ENCODE measurements around the gene SMU1. TPM values are rescaled to one million over a fixed set of nuclear protein-coding genes. Genes with fewer than 3 reads are reported as not detected.

The SMU1 gene
- total and polyA plus RNA-seq, 2 of the 13 experiments (the other 11 are each of a cell fraction or from before 2014, with no cell fraction given), result 12.9 to 36.6 TPM

DNA sequence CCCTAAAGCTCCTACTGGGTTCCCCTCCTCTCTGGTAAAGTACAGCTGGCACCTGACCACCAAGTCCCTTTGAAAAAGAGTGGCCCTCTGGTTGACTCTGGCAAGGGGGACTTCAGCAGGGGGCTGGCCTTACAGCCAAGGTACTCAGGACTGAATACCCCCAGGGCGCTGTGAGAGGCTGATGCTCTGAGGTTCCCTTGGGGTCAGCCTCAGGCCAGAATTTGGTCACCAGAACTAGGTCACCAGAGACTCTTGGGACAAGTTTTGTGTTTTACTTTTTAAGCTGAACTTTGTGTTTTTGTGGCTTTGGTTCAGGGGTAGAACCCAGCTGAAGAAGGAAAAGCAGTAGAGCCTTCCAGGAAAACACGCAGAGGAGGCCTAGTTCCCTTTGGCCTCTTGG lies 23.3 kb upstream of the SMU1 start:
- no peaks in the 10 kb centered on the region for H3K79me2 ChIP-seq (ENCODE audit: insufficient read depth, low read length)
- POLR2A ChIA-PET, result no interaction called here
- H3K4me3 ChIP-seq (replicated peaks in 1 of 3; ENCODE audit: insufficient read depth in 1 of 3, low read depth in 2 of 3, low read length in 3 of 3), result no peak overlapping the region
- no peaks in the 10 kb centered on the region for H4K20me1 ChIP-seq (ENCODE audit: insufficient read depth, low read length)
- DNase-seq (ENCODE audit: low spot score), result no peak
- H3K36me3 ChIP-seq (replicated peaks in 1 of 2; ENCODE audit: control insufficient read depth in 1 of 2, insufficient read depth in 2 of 2, low read length in 2 of 2), result no peaks in the 10 kb centered on the region
- intact Hi-C loops (cut with micrococcal nuclease; ENCODE audit: unreplicated experiment), result loop anchor here (5.0 kb wide), 1 partner anchor 78 kb away; no protein-coding TSS in a partner anchor
- no peak overlapping the region for H2AFZ ChIP-seq (ENCODE audit: low read length)
- H3K9me3 ChIP-seq (ENCODE audit: low read length), result no peaks in the 10 kb centered on the region
- CTCF ChIA-PET (ENCODE audit: low intra/inter-chr PET ratio, low total read pairs), result no interaction called here
- BruUV-seq (replicated peaks), result no TSS peak
- H3K4me1 ChIP-seq (ENCODE audit: insufficient read depth, low read length), result peaks cover 15% of the 10 kb centered on the region; the same call in 1 of the 2 replicates
- WGBS (ENCODE audit: low lambda C conversion rate), result 64% methylated on average over 1 of the region's 2 CpGs
- in situ Hi-C loops (cut with HindIII; ENCODE audit: extremely low pct_ligation_motif_present, low pct_unique_long_range_greater_than_20kb), result no loop called here
- no peak overlapping the region for H3K27ac ChIP-seq (ENCODE audit: extremely low read length, insufficient read depth, low read length)
- TF ChIP-seq GFI1 (CRISPR knock-in tag; IDR thresholded peaks at IDR 0.05; ENCODE audit: borderline replicate concordance) (no peak), ZNF513 (CRISPR knock-in tag; conservative IDR thresholded peaks at IDR 0.05) (no peak), ZBTB7B (CRISPR knock-in tag; IDR thresholded peaks at IDR 0.05) (no peak), SNRNP70 (IDR thresholded peaks at IDR 0.05; ENCODE audit: low read depth, low read length) (no peak), ZNF616 (CRISPR knock-in tag; IDR thresholded peaks at IDR 0.05; ENCODE audit: low read depth) (no peak), MTF1 (CRISPR knock-in tag; IDR thresholded peaks at IDR 0.05) (no peak), IKZF5 (CRISPR knock-in tag; IDR thresholded peaks at IDR 0.05) (no peak), ZNF468 (CRISPR knock-in tag; IDR thresholded peaks at IDR 0.05) (no peak), ZNF704 (CRISPR knock-in tag; IDR thresholded peaks at IDR 0.05; ENCODE audit: borderline replicate concordance) (no peak), CENPX (CRISPR knock-in tag; IDR thresholded peaks at IDR 0.05) (no peak), CHCHD3 (CRISPR knock-in tag; IDR thresholded peaks at IDR 0.05) (no peak), SUZ12 (IDR thresholded peaks at IDR 0.05; ENCODE audit: low read depth, low read length) (no peak)
- TF ChIP-seq, protein P1, sequence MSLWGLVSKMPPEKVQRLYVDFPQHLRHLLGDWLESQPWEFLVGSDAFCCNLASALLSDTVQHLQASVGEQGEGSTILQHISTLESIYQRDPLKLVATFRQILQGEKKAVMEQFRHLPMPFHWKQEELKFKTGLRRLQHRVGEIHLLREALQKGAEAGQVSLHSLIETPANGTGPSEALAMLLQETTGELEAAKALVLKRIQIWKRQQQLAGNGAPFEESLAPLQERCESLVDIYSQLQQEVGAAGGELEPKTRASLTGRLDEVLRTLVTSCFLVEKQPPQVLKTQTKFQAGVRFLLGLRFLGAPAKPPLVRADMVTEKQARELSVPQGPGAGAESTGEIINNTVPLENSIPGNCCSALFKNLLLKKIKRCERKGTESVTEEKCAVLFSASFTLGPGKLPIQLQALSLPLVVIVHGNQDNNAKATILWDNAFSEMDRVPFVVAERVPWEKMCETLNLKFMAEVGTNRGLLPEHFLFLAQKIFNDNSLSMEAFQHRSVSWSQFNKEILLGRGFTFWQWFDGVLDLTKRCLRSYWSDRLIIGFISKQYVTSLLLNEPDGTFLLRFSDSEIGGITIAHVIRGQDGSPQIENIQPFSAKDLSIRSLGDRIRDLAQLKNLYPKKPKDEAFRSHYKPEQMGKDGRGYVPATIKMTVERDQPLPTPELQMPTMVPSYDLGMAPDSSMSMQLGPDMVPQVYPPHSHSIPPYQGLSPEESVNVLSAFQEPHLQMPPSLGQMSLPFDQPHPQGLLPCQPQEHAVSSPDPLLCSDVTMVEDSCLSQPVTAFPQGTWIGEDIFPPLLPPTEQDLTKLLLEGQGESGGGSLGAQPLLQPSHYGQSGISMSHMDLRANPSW (CRISPR knock-in tag; IDR thresholded peaks at IDR 0.05; ENCODE audit: borderline replicate concordance), result no peak
- TF ChIP-seq, protein P2, sequence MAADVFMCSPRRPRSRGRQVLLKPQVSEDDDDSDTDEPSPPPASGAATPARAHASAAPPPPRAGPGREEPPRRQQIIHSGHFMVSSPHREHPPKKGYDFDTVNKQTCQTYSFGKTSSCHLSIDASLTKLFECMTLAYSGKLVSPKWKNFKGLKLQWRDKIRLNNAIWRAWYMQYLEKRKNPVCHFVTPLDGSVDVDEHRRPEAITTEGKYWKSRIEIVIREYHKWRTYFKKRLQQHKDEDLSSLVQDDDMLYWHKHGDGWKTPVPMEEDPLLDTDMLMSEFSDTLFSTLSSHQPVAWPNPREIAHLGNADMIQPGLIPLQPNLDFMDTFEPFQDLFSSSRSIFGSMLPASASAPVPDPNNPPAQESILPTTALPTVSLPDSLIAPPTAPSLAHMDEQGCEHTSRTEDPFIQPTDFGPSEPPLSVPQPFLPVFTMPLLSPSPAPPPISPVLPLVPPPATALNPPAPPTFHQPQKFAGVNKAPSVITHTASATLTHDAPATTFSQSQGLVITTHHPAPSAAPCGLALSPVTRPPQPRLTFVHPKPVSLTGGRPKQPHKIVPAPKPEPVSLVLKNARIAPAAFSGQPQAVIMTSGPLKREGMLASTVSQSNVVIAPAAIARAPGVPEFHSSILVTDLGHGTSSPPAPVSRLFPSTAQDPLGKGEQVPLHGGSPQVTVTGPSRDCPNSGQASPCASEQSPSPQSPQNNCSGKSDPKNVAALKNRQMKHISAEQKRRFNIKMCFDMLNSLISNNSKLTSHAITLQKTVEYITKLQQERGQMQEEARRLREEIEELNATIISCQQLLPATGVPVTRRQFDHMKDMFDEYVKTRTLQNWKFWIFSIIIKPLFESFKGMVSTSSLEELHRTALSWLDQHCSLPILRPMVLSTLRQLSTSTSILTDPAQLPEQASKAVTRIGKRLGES (CRISPR knock-in tag; IDR thresholded peaks at IDR 0.05; ENCODE audit: borderline replicate concordance), result no peak
- FAIRE-seq, result no peak
- H3K27me3 ChIP-seq (ENCODE audit: control insufficient read depth in 1 of 2, insufficient read depth in 2 of 2, low read length in 2 of 2), result peaks cover 0 to 2% of the 10 kb centered on the region in 2 experiments; a peak in 2 of 5 replicates
- ATAC-seq, result no peak
- H3K9ac ChIP-seq (ENCODE audit: insufficient read depth, low read depth, low read length), result no peak overlapping the region
- H3K4me2 ChIP-seq (ENCODE audit: low read depth, low read length), result no peak overlapping the region
